ENCODE results near the gene LIMS1.
"Not testable (repeated sequence)": the region's sequence is repeated elsewhere in the genome, so short reads cannot be mapped to it uniquely, and the experiment has no call there.

The LIMS1 gene

GRCh38 chr2:108634576-108635160 is 100.4 kb downstream of the LIMS1 start:
- DNase-seq (ENCODE audit: low read depth): no peak

GRCh38 chr2:108635630-108636354 is 101.5 kb downstream of the LIMS1 start:
- no peak for DNase-seq (ENCODE audit: low read depth)

DNA sequence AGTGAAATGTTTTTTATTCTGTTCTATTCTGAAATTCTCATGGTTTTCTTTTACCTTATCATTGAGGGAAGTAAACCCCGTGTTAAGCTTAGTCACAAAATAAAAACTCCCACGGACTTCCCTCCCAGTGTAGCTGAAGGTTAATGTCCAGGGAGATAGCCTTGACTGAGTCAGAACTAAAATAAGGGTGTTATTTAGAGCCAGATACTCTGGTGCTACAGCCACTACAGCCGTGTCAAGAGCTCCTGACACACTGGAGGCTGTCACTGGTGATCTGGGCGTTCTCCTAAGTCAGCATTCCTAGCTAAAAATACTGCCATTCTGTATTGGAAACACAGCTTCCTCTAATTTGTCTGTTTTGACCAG is 103.0 kb downstream of the LIMS1 start:
- peak; percentile 88 for DNase-seq (ENCODE audit: low read depth)

DNA sequence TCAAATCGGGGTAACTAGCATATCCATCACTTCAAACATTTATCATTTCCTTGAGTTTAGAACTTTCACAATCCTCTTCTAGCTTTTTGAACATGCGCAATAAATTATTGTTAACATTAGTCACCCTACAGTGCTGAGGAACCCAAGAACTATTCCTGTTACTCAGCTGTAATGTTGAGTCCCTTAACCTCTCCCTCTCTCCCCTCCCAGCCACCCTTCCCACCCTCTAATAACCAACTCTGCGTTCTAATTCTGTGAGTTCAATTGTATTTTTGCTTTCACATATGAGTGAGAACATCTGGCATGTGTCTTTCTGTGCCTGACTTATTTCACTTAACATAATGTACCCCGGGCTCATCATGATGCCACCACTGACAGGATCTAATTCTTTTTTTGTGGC is 106.5 kb downstream of the LIMS1 start:
- DNase-seq (ENCODE audit: low read depth): peak; percentile 82

GRCh38 chr2:108641756-108642155 is 107.5 kb downstream of the LIMS1 start:
- DNase-seq (ENCODE audit: low read depth): no peak

DNA sequence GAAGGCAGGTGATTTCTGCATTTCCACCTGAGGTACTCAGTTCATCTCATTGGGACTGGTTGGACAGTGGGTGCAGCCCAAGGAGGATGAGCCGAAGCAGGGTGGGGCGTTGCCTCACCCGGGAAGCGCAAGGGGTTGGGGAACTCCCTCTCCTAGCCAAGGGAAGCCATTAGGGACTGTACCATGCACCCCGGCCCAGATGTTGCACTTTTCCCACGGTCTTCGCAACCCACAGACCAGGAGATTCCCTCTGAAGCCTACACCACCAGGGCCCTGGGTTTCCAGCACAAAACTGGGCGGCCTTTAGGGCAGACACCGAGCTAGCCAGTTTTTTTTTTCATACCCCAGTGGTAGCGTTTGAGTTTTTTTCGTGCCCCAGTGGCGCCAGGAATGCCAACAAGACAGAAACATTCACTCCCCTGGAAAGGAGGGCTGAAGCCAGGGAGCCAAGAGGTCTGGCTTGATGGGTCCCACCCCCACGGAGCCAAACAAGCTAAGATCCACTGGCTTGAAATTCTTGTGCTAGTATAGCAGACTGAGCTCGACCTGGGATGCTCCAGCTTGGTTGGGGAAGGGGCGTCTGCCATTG is 109.1 kb downstream of the LIMS1 start:
- no peak for DNase-seq (ENCODE audit: low read depth)

- not testable (repeated sequence) for DNase-seq (ENCODE audit: low read depth)
Measured at GRCh38 chr2:108643862-108644261, 109.6 kb downstream of the LIMS1 start.

- not testable (repeated sequence) for DNase-seq (ENCODE audit: low read depth)
Measured at GRCh38 chr2:108644446-108644845, 110.2 kb downstream of the LIMS1 start.

DNA sequence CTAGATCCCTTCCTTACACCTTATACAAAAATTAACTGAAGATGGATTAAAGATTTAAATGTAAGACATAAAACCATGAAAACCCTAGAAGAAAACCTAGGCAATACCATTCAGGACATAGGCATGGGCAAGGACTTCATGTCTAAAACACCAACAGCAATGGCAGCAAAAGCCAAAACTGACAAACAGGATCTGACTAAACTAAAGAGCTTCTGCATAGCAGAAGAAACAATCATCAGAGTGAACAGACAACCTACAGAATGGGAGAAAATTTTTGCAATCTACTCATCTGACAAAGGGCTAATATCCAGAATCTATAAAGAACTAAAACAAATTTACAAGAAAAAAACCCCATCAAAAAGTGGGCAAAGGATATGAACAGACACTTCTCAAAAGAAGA is 114.5 kb downstream of the LIMS1 start:
- not testable (repeated sequence) for DNase-seq (ENCODE audit: low read depth)

DNA sequence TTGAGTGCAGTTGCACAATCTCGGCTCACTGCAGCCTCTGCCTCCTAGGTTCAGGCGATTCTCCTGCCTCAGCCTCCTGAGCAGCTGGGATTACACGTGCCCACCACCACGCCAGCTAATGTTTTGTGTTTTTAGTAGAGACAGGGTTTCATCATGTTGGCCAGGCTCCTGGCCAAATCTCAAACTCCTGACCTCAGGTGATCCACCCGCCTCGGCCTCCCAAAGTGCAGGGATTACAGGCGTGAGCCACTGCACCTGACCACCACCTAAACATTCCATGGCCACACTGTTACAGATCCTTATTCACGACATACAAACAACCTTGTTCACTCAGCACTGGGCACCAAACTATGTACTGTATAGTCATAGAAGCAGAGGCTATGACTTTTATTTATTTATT is 116.2 kb downstream of the LIMS1 start:
- DNase-seq (ENCODE audit: low read depth): not testable (repeated sequence)

DNA sequence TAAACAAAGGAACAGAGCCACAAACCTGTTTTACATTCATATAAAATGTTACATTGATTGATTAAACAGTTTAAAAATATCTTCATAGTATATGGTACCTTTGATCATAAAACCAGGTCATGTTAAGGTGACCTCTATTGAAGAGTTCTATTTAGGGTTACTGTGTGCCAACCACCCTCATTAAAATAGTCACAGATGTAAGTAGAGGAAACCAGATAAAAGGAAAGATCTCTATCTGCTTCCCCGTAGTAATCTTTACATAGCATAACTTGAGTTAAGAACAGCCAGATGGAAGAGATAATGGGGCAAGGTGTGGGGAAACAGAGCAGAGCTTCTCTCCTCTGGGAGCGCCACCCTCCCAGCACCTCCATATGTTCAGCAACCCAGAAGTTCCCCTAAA is 117.2 kb downstream of the LIMS1 start:
- DNase-seq (ENCODE audit: low read depth): not testable (repeated sequence)

- peak; percentile 79 for DNase-seq (ENCODE audit: low read depth)
Measured at GRCh38 chr2:108652187-108652931, 118.1 kb downstream of the LIMS1 start.

DNA sequence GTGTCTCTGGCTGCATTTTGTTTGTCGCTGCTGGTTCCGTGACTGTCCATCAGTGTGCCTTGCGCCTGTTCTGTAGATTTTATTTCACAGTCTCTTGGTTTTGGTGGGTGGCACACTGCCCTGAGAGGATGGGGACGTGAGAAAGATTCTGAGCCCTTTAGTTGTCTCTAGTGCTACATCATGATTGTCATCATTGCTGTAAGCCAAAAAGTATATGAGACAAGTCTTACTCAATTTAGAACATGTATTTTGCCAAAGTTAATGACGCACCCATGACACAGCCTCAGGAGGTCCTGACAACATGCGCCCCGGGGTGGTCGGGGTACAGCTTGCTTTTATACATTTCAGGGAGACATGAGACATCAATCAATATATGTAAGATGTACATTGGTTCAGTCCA is 119.2 kb downstream of the LIMS1 start:
- not testable (repeated sequence) for DNase-seq (ENCODE audit: low read depth)

GRCh38 chr2:108653849-108654248 is 119.6 kb downstream of the LIMS1 start:
- DNase-seq (ENCODE audit: low read depth): not testable (repeated sequence)

- DNase-seq (ENCODE audit: low read depth): not testable (repeated sequence)
Measured at GRCh38 chr2:108654521-108655125, 120.4 kb downstream of the LIMS1 start.

GRCh38 chr2:108655270-108655669 is 121.0 kb downstream of the LIMS1 start:
- not testable (repeated sequence) for DNase-seq (ENCODE audit: low read depth)

GRCh38 chr2:108656282-108656681 is 122.0 kb downstream of the LIMS1 start:
- not testable (repeated sequence) for DNase-seq (ENCODE audit: low read depth)

GRCh38 chr2:108657517-108657916 is 123.2 kb downstream of the LIMS1 start:
- not testable (repeated sequence) for DNase-seq (ENCODE audit: low read depth)

GRCh38 chr2:108658553-108658952 is 124.3 kb downstream of the LIMS1 start:
- DNase-seq (ENCODE audit: low read depth): not testable (repeated sequence)

DNA sequence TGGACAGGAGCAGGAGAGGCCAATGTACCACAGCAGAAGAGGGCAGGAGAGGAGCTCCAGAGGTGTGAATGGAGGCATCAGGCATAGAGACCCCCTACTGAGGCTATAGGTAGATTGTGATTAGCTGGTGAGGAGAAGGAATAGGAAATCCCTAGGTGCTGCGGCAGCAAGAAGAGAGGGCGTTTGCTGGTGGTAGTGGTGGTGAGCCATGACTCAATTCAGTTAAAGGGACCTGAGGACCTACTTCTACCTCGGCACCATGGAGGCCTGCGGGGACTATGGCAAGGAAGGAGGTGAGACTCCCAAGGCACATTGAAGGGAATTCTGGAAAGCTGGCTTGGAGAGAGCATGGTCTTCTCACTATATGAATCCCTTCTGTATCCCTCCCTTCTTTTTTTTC is 127.2 kb downstream of the LIMS1 start:
- not testable (repeated sequence) for DNase-seq (ENCODE audit: low read depth)

DNA sequence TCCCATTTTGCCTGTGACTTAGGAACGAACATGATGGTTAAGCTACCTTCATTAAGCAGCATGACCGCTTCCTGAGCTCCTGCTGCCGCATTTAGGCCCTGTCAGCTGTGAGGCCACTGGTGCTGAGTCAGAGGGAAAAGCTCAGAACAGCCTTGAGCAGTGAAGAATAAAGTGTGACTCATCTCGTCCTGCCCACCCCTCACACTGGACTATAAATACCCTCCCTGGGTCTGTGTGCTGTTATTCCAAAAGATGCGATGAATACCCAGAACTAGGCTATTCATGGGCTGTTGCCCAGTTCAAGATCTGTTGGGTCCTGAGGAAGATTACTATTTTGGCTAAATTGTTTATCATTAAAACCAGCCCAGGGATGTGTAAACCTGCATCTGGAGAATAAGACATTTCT is 127.9 kb downstream of the LIMS1 start:
- DNase-seq (ENCODE audit: low read depth): peak; percentile 68

DNA sequence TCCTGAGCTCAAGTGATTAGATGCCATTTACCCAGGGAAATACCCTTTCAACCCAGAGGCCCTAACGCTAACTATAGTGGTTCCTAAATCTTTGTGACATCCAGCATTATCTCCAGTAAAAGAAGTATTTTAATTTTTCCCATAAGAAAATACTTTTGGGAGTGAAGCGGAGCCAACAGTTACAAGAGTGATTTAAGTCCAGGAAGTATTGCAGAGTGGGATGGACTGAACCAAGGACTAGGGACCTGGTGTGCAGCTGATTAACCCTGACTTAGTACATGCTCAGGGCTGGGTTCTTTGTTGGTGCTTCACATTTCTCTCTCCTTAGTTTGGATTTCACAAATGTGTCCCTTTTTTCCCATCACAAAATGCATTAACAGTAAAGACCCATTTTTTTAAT is 129.1 kb downstream of the LIMS1 start:
- DNase-seq (ENCODE audit: low read depth): not testable (repeated sequence)

Data from non-pigmented ciliary epithelial cell (primary cell).